Spinal cord (tissue), 10 donors: Measurements from ENCODE around the gene SCAMP5. TPM values are rescaled to one million over a fixed set of nuclear protein-coding genes. Genes with fewer than 3 reads are reported as not detected.

Experiments
- DNase-seq, 6 donors: peaks; one replicate each; pipeline versions ENCODE4 v3.0.0 to v3.0.0-alpha.2; 2013 to 2015; ENCODE audit warnings: low spot score in 6 of 6, low read depth in 4 of 6
- H3K27ac ChIP-seq: one replicate; pipeline ENCODE4 v1.5.1; 2013; ENCODE audit warnings: low read depth, low read length, control low read depth
- H3K27me3 ChIP-seq: one replicate; pipeline ENCODE4 v1.6.1; 2013; ENCODE audit warnings: low read length; ENCODE audit not compliant: control insufficient read depth, insufficient read depth
- H3K36me3 ChIP-seq: one replicate; pipeline ENCODE4 v1.6.1; 2013; ENCODE audit warnings: low read length; ENCODE audit not compliant: control insufficient read depth, insufficient read depth
- H3K4me1 ChIP-seq: one replicate; pipeline ENCODE4 v1.6.1; 2013; ENCODE audit warnings: low read length; ENCODE audit not compliant: control insufficient read depth, insufficient read depth
- H3K4me3 ChIP-seq: one replicate; pipeline ENCODE4 v1.5.1; 2013; ENCODE audit warnings: low read depth, low read length, control low read depth
- H3K9me3 ChIP-seq: one replicate; pipeline ENCODE4 v1.6.1; 2013; ENCODE audit warnings: low read length; ENCODE audit not compliant: control insufficient read depth, insufficient read depth
- WGBS: methylation state at CpG from one replicate; pipeline ENCODE4 v1.1.5; 2013; ENCODE audit warnings: missing lambda C conversion rate; ENCODE audit not compliant: insufficient coverage; 5-methylcytosine and 5-hydroxymethylcytosine counted together
- polyA plus RNA-seq, 2 donors: library from polyadenylated mRNA; unstranded; fragments of 120-200 nt; gene quantifications; one replicate each; pipeline ENCODE4 v1.2.1, GENCODE V29; 2013; ENCODE audit not compliant: insufficient read length in 2 of 2
- total RNA-seq, 2 donors: library from RNA; depleted of rRNA in 1 of 2; stranded (reverse); fragments of 120-200 nt in 1 of 2; fragments of >200 nt in 1 of 2; gene quantifications; one replicate each; pipeline versions ENCODE4 v1.2.3 to v1.2.4, GENCODE V29; 2013 to 2014
- donor health status: healthy.

Gene SCAMP5
- total and polyA plus RNA-seq, 4 donors, result 28.4 to 178 (median 103) TPM

GRCh38 chr15:75051191-75051608, 55.8 kb downstream of the SCAMP5 start:
- peaks cover 12% of the 10 kb centered on the region for H3K36me3 ChIP-seq
- H3K27ac ChIP-seq, result no peak overlapping the region
- H3K27me3 ChIP-seq, result no peaks in the 10 kb centered on the region
- DNase-seq, result peak in 1 of 6 donors; percentile 25
- no peak overlapping the region for H3K4me3 ChIP-seq
- H3K9me3 ChIP-seq, result no peaks in the 10 kb centered on the region
- 44% methylated on average over 6 of the region's 6 CpGs for WGBS
- peaks cover 48% of the 10 kb centered on the region for H3K4me1 ChIP-seq

- no peak for DNase-seq
- Histone ChIP-seq H3K4me1 (peaks cover 43% of the 10 kb centered on the region), H3K27me3 (no peaks in the 10 kb centered on the region), H3K36me3 (peaks cover 10% of the 10 kb centered on the region), H3K27ac (no peak overlapping the region), H3K9me3 (no peaks in the 10 kb centered on the region), H3K4me3 (no peak overlapping the region)
- WGBS, result 94% methylated on average over 4 of the region's 4 CpGs
These were observed 56.3 kb downstream of the SCAMP5 start for GRCh38 chr15:75051711-75052110.

GRCh38 chr15:75052972-75053747, 57.8 kb downstream of the SCAMP5 start:
- Histone ChIP-seq H3K4me1 (peaks cover 29% of the 10 kb centered on the region), H3K27me3 (no peaks in the 10 kb centered on the region), H3K4me3 (no peak overlapping the region), H3K36me3 (peaks cover 10% of the 10 kb centered on the region), H3K27ac (no peak overlapping the region), H3K9me3 (no peaks in the 10 kb centered on the region)
- DNase-seq, result no peak
- WGBS, result 88% methylated on average over 1 of the region's 5 CpGs

GRCh38 chr15:75053748-75054125, 58.4 kb downstream of the SCAMP5 start:
- WGBS, result 100% methylated on average over 5 of the region's 7 CpGs
- no peak for DNase-seq
- H3K27me3 ChIP-seq, result no peaks in the 10 kb centered on the region
- no peak overlapping the region for H3K27ac ChIP-seq
- H3K4me3 ChIP-seq, result no peak overlapping the region
- H3K4me1 ChIP-seq, result peaks cover 23% of the 10 kb centered on the region
- no peaks in the 10 kb centered on the region for H3K9me3 ChIP-seq
- peaks cover 7% of the 10 kb centered on the region for H3K36me3 ChIP-seq

GRCh38 chr15:75054172-75054897, 59.0 kb downstream of the SCAMP5 start:
- Histone ChIP-seq H3K4me3 (no peak overlapping the region), H3K27me3 (no peaks in the 10 kb centered on the region), H3K9me3 (no peaks in the 10 kb centered on the region), H3K4me1 (peaks cover 17% of the 10 kb centered on the region), H3K36me3 (peaks cover 1% of the 10 kb centered on the region), H3K27ac (no peak overlapping the region)
- no CpG with 5 or more reads among the region's 3 CpGs for WGBS
- no peak for DNase-seq

- no peaks in the 10 kb centered on the region for H3K36me3 ChIP-seq
- WGBS, result 93% methylated on average over 7 of the region's 7 CpGs
- H3K4me3 ChIP-seq, result no peak overlapping the region
- H3K4me1 ChIP-seq, result peaks cover 9% of the 10 kb centered on the region
- no peaks in the 10 kb centered on the region for H3K27me3 ChIP-seq
- no peaks in the 10 kb centered on the region for H3K9me3 ChIP-seq
- no peak overlapping the region for H3K27ac ChIP-seq
- no peak for DNase-seq
These were observed 60.7 kb downstream of the SCAMP5 start for GRCh38 chr15:75056036-75056435.

GRCh38 chr15:75058127-75058905, 63.0 kb downstream of the SCAMP5 start:
- H3K4me1 ChIP-seq, result no peaks in the 10 kb centered on the region
- H3K36me3 ChIP-seq, result no peaks in the 10 kb centered on the region
- no peak overlapping the region for H3K27ac ChIP-seq
- no peaks in the 10 kb centered on the region for H3K27me3 ChIP-seq
- H3K4me3 ChIP-seq, result no peak overlapping the region
- WGBS, result 91% methylated on average over 3 of the region's 4 CpGs
- no peak for DNase-seq
- H3K9me3 ChIP-seq, result no peaks in the 10 kb centered on the region

- Histone ChIP-seq H3K27me3 (no peaks in the 10 kb centered on the region), H3K4me3 (no peak overlapping the region), H3K4me1 (no peaks in the 10 kb centered on the region), H3K27ac (no peak overlapping the region), H3K9me3 (no peaks in the 10 kb centered on the region), H3K36me3 (no peaks in the 10 kb centered on the region)
- DNase-seq, result no peak
- WGBS, result 88% methylated on average over 5 of the region's 5 CpGs
These were observed 64.2 kb downstream of the SCAMP5 start for GRCh38 chr15:75059607-75060006.

- peak in 1 of 6 donors; percentile 11 for DNase-seq
- Histone ChIP-seq H3K27me3 (no peaks in the 10 kb centered on the region), H3K27ac (no peak overlapping the region), H3K36me3 (no peaks in the 10 kb centered on the region), H3K4me1 (no peaks in the 10 kb centered on the region), H3K9me3 (no peaks in the 10 kb centered on the region), H3K4me3 (no peak overlapping the region)
These were observed 65.9 kb downstream of the SCAMP5 start for GRCh38 chr15:75061272-75061671.
